ENCODE results near the gene MYH11. TPM values are rescaled to one million over a fixed set of nuclear protein-coding genes. Genes with fewer than 3 reads are reported as not detected.

The MYH11 gene
- total and polyA plus RNA-seq, 10 of the 15 experiments (the other 5 are each of a cell fraction or from before 2014, with no cell fraction given) = 0.01 to 1.9 (median 0.13) TPM; not detected in 1

DNA sequence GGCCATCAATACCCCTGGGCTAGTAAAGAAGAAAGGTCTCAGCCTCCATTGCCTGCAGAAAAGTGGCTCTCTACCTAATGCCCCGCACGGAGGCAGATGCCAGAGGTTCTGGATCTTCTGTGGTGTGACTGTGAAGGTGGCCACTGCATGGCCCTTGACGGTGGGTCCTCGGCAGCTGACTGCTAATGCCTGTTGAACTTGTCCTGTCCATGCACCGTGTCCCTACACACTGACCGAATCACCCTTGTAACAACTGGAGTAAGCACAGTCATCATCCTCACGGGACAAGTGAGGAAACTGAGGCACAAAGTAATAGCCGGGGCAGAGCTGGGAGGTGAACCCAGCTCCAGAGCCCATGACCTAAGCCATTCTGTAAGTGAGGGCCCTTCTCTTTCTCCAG is 48.8 kb downstream of the MYH11 start:
- no peak overlapping the region for H2AFZ ChIP-seq (ENCODE audit: control insufficient read depth, low read depth, low read length)
- ChIA-PET SMC1A (ENCODE audit: uncharacterized antibody, unreplicated experiment) (no interaction called here), POLR2A (no interaction called here), RAD21 (ENCODE audit: unreplicated experiment) (no interaction called here), CTCF (no interaction called here)
- H3K4me1 ChIP-seq (ENCODE audit: control insufficient read depth, insufficient read depth, low read length) = peaks cover 4% of the 10 kb centered on the region
- in situ Hi-C loops (cut with MboI) = no loop called here
- H3K9ac ChIP-seq (ENCODE audit: control insufficient read depth, insufficient read depth, low read length) = no peak overlapping the region
- FAIRE-seq = no peak
- H3K4me2 ChIP-seq (ENCODE audit: control insufficient read depth, insufficient read depth) = no peak overlapping the region
- no peaks in the 10 kb centered on the region for H4K20me1 ChIP-seq (ENCODE audit: control insufficient read depth, insufficient read depth)
- DNase-seq (ENCODE audit: low read depth, low spot score) = no peak
- H3K27me3 ChIP-seq (replicated peaks in 1 of 2; ENCODE audit: control insufficient read depth in 2 of 2, insufficient read depth in 2 of 2, low read length in 1 of 2) = no peaks in the 10 kb centered on the region
- H3K4me3 ChIP-seq = no peak overlapping the region
- 76% methylated on average over 8 of the region's 8 CpGs for WGBS (ENCODE audit: insufficient coverage, insufficient replicate concordance, low lambda C conversion rate, missing lambda C conversion rate)
- no peaks in the 10 kb centered on the region for H3K36me3 ChIP-seq (ENCODE audit: control insufficient read depth in 2 of 2, insufficient read depth in 2 of 2, low read length in 1 of 2)
- H3K9me3 ChIP-seq (replicated peaks; ENCODE audit: control insufficient read depth, insufficient read depth, low read length) = no peaks in the 10 kb centered on the region; the same call in 2 of the 3 replicates
- no peak for ATAC-seq
- no peaks in the 10 kb centered on the region for H3K79me2 ChIP-seq (ENCODE audit: control insufficient read depth, insufficient read depth, low read length)
- BruUV-seq (replicated peaks) = no TSS peak
- no peak overlapping the region for H3K27ac ChIP-seq (ENCODE audit: control insufficient read depth, insufficient read depth)
- intact Hi-C loops (cut with micrococcal nuclease; ENCODE audit: unreplicated experiment) = no loop called here
- TF ChIP-seq SMARCA5 (IDR thresholded peaks at IDR 0.05) (no peak), RB1 (IDR thresholded peaks at IDR 0.05; ENCODE audit: borderline replicate concordance) (no peak), TAF1 (IDR thresholded peaks at IDR 0.05; ENCODE audit: borderline replicate concordance, low read depth, low read length) (no peak), NR2F1 (conservative IDR thresholded peaks at IDR 0.05) (no peak), PML (IDR thresholded peaks at IDR 0.05; ENCODE audit: low read length) (no peak), PRDM15 (CRISPR knock-in tag; IDR thresholded peaks at IDR 0.05) (no peak), EP300 (IDR thresholded peaks at IDR 0.05; ENCODE audit: borderline replicate concordance in 1 of 2, control insufficient read depth in 1 of 2, low read depth in 2 of 2, low read length in 2 of 2) (no peak), USF2 (IDR thresholded peaks at IDR 0.05; ENCODE audit: borderline replicate concordance, low read depth, low read length) (no peak), BHLHE40 (IDR thresholded peaks at IDR 0.05; ENCODE audit: borderline replicate concordance in 1 of 2, low read depth in 2 of 2, low read length in 1 of 2) (no peak)
- TF ChIP-seq, protein P1, sequence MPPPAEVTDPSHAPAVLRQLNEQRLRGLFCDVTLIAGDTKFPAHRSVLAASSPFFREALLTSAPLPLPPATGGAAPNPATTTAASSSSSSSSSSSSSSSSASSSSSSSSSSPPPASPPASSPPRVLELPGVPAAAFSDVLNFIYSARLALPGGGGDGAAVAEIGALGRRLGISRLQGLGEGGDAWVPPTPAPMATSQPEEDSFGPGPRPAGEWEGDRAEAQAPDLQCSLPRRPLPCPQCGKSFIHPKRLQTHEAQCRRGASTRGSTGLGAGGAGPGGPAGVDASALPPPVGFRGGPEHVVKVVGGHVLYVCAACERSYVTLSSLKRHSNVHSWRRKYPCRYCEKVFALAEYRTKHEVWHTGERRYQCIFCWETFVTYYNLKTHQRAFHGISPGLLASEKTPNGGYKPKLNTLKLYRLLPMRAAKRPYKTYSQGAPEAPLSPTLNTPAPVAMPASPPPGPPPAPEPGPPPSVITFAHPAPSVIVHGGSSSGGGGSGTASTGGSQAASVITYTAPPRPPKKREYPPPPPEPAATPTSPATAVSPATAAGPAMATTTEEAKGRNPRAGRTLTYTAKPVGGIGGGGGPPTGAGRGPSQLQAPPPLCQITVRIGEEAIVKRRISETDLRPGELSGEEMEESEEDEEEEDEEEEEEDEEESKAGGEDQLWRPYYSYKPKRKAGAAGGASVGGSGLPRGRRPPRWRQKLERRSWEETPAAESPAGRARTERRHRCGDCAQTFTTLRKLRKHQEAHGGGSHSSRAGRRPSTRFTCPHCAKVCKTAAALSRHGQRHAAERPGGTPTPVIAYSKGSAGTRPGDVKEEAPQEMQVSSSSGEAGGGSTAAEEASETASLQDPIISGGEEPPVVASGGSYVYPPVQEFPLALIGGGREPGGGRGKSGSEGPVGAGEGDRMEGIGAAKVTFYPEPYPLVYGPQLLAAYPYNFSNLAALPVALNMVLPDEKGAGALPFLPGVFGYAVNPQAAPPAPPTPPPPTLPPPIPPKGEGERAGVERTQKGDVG (CRISPR knock-in tag; IDR thresholded peaks at IDR 0.05) = no peak
- TF ChIP-seq, protein P2, sequence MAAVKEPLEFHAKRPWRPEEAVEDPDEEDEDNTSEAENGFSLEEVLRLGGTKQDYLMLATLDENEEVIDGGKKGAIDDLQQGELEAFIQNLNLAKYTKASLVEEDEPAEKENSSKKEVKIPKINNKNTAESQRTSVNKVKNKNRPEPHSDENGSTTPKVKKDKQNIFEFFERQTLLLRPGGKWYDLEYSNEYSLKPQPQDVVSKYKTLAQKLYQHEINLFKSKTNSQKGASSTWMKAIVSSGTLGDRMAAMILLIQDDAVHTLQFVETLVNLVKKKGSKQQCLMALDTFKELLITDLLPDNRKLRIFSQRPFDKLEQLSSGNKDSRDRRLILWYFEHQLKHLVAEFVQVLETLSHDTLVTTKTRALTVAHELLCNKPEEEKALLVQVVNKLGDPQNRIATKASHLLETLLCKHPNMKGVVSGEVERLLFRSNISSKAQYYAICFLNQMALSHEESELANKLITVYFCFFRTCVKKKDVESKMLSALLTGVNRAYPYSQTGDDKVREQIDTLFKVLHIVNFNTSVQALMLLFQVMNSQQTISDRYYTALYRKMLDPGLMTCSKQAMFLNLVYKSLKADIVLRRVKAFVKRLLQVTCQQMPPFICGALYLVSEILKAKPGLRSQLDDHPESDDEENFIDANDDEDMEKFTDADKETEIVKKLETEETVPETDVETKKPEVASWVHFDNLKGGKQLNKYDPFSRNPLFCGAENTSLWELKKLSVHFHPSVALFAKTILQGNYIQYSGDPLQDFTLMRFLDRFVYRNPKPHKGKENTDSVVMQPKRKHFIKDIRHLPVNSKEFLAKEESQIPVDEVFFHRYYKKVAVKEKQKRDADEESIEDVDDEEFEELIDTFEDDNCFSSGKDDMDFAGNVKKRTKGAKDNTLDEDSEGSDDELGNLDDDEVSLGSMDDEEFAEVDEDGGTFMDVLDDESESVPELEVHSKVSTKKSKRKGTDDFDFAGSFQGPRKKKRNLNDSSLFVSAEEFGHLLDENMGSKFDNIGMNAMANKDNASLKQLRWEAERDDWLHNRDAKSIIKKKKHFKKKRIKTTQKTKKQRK (IDR thresholded peaks at IDR 0.05; ENCODE audit: low read depth, low read length) = no peak
